ENCODE data around the gene ARPC5L. TPM values are rescaled to one million over a fixed set of nuclear protein-coding genes. Genes with fewer than 3 reads are reported as not detected.
A peak's percentile ranks its signal among the peaks of the same experiment; 100 is the strongest.

Gene ARPC5L
- total and polyA plus RNA-seq, 2 of the 13 experiments (the other 11 are each of a cell fraction or from before 2014, with no cell fraction given), result 29.9 to 33.8 TPM

DNA sequence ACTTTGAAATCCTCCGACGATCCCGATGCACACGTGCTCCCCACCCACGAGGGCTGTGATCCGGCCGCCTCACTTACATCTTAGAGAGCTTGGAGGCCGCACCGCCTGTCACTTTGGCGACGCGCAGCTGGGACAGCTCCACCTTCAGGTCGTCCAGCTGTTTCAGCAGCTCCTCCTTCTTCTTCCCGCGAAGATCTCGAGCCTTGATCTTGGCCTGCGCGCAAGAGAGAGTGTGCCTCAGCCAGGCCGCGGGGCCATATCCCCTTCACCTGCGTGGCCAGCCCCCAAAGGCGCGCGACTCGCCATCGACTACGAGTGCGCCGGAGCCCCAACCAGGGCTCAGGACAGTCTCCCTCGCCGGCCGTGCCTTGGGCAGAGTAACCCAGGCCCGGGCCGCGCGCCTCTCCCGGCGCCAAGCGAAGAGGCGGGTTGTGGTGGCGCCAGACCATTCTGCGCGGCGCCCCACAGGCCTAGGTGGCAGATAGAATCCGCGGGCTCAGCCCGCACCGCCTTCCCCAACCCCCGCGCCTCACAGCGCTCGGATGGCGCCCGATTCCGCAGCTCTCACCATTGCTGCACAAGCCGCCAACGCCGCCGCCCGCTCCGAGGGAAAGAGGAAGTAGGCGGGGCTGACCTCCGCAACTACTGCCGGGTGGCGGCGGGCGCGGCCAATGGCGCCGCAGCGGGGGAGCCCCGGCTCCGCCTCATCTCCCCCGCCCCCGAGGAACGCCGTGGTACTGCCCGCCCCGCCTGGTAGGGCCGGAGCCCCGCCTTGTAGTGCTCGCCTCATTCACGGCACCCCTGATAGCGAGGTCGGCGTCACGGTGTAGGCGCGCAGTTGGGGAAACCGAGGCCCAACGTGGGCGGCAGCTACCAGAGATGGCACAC, at the start of gene ARPC5L, which contains the start of gene RPL35 (continued):
- peak; percentile 46 for TF ChIP-seq ZBTB40 (IDR thresholded peaks at IDR 0.05)
- TF ChIP-seq ZBTB40 (CRISPR knock-in tag; IDR thresholded peaks at IDR 0.05), result peak; percentile 66
- TF ChIP-seq ZNF703 (CRISPR knock-in tag; IDR thresholded peaks at IDR 0.05; ENCODE audit: borderline replicate concordance), result peak; percentile 90; the same call in 1 of the 2 replicates
- peak; percentile 49; the same call in 1 of the 2 replicates for TF ChIP-seq NFKBIZ (CRISPR knock-in tag; IDR thresholded peaks at IDR 0.05)
- no peak for TF ChIP-seq ARNTL (CRISPR knock-in tag; IDR thresholded peaks at IDR 0.05)
- TF ChIP-seq MAFG (CRISPR knock-in tag; IDR thresholded peaks at IDR 0.05), result no peak
- TF ChIP-seq, protein P1, sequence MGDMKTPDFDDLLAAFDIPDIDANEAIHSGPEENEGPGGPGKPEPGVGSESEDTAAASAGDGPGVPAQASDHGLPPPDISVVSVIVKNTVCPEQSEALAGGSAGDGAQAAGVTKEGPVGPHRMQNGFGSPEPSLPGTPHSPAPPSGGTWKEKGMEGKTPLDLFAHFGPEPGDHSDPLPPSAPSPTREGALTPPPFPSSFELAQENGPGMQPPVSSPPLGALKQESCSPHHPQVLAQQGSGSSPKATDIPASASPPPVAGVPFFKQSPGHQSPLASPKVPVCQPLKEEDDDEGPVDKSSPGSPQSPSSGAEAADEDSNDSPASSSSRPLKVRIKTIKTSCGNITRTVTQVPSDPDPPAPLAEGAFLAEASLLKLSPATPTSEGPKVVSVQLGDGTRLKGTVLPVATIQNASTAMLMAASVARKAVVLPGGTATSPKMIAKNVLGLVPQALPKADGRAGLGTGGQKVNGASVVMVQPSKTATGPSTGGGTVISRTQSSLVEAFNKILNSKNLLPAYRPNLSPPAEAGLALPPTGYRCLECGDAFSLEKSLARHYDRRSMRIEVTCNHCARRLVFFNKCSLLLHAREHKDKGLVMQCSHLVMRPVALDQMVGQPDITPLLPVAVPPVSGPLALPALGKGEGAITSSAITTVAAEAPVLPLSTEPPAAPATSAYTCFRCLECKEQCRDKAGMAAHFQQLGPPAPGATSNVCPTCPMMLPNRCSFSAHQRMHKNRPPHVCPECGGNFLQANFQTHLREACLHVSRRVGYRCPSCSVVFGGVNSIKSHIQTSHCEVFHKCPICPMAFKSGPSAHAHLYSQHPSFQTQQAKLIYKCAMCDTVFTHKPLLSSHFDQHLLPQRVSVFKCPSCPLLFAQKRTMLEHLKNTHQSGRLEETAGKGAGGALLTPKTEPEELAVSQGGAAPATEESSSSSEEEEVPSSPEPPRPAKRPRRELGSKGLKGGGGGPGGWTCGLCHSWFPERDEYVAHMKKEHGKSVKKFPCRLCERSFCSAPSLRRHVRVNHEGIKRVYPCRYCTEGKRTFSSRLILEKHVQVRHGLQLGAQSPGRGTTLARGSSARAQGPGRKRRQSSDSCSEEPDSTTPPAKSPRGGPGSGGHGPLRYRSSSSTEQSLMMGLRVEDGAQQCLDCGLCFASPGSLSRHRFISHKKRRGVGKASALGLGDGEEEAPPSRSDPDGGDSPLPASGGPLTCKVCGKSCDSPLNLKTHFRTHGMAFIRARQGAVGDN (CRISPR knock-in tag; IDR thresholded peaks at IDR 0.05), result peak; percentile 93
- no peak for TF ChIP-seq NCOA2 (CRISPR knock-in tag; IDR thresholded peaks at IDR 0.05)
- TF ChIP-seq TP53 (CRISPR knock-in tag; conservative IDR thresholded peaks at IDR 0.05), result peak; percentile 56
